WI38 (cell line): ENCODE data around the gene SH3TC1.

Experiments
- H3K4me3 ChIP-seq: 2 replicates; pipeline ENCODE4 v1.5.1; 2011; ENCODE audit warnings: low read depth, mild to moderate bottlenecking, control low read depth, low read length
- CTCF ChIP-seq: IDR thresholded peaks from 2 replicates; pipeline ENCODE4 v1.5.1; 2012; ENCODE audit warnings: low read depth, mild to moderate bottlenecking, control low read depth, low read length

The SH3TC1 gene

DNA sequence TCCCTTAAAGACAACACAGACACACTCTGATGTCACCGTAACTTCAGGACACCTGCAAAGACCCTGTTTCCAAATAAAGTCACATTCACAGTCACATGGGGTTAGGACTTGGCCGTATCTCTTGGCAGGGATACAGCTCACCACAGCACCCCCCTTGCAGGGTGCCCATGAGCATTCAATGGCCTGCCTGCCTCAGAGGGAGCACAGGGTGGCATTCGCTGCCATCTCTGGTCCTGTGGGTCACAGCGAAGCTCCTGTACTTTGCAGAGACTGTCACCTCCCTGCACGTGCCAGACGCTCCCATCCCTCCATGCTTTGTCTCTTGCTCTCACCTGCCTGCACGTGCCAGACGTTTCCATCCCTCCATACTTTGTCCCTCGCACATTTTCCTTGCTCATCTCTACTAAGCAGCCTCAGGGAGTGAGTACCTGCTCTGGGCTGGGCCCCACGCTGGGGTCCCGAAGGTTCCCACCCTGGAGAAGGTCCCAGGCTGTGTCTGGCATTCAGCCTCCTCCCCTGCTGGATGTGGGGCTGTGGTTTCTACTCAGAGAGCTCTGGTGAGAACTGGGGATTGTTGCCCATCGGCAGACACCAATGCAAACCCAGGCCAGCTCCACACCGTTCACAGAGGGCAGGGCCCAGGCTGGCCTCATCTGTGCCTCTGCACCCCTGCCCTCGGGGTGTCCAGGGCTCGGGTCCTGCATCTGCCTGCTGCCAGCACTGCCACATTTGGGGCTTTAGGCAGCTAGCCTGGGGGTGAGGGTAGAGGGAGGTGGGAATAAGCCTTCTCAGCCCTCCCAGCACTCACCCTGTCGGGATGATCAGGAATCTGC lies 86.3 kb downstream of the SH3TC1 start:
- no peak for TF ChIP-seq CTCF
- H3K4me3 ChIP-seq = no peak overlapping the region

DNA sequence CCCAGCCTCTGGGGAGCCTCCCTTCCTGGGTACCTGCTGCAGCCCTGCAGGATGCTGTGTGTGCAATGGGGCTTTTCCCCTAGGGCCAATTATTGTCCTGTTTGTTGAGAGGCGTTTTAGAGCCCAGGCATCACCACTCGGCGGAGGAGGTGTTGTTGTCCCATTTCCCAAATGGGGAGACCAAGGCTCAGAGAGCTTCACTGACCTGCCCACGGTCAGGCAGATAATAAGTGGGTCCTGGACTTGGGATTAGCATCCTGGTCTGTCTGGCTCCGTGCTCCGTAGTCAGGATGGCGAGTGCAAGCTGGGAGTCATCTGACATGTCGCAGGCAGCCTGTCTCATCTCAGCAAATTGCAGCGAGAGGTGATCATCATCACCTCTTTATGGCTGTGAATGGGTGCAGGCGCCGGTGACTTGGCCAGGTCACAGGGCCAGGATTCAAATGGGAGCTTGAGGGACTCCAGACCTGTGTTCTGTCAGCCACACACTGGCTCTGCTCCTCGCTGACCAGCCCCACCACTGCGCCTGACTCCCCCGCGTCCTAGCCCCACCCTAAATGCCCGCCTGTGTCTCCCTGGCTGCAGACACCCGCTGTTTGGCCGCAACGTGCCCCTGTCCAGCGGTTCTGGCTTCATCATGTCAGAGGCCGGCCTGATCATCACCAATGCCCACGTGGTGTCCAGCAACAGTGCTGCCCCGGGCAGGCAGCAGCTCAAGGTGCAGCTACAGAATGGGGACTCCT lies 87.1 kb downstream of the SH3TC1 start:
- no peak overlapping the region for H3K4me3 ChIP-seq
- no peak for TF ChIP-seq CTCF

GRCh38 chr4:8286719-8287342 lies 87.7 kb downstream of the SH3TC1 start:
- no peak for TF ChIP-seq CTCF
- no peak overlapping the region for H3K4me3 ChIP-seq

GRCh38 chr4:8287343-8288280 lies 88.5 kb downstream of the SH3TC1 start:
- H3K4me3 ChIP-seq = no peak overlapping the region
- no peak for TF ChIP-seq CTCF

DNA sequence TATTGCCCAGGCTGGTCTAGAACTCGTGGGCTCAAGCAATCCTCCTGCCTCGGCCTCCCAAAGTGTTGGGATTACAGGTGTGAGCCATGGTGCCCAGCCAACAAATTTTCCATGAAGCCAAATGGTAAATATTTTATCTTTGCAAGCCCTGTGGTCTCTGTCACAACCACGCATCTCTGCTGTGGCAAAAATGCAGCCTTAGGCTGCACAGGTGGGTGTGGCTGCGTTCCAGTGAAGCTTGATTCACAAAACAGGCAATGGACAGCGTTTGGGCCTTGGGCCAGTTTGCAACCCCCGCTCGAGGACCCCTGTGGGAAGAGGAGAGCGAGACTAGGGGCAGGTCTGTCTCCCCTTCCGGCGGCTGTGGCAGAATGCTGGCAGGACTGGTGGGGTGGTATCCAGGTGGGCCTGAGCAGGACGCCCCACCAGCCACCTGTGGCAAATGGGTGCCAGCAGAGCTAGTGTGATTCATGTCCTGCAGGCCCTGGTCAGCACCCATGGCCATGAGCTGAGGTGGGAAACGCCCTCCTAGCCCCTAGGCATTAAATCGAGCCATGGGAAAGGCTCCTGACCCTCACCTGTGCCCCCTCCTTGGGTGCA lies 90.2 kb downstream of the SH3TC1 start:
- no peak for TF ChIP-seq CTCF
- no peak overlapping the region for H3K4me3 ChIP-seq

GRCh38 chr4:8289956-8290700 lies 91.0 kb downstream of the SH3TC1 start:
- no peak overlapping the region for H3K4me3 ChIP-seq
- no peak for TF ChIP-seq CTCF
